GM21737 (cell line): ENCODE data around the gene KLRC1.
"Not testable (repeated sequence)": the region's sequence is repeated elsewhere in the genome, so short reads cannot be mapped to it uniquely, and the experiment has no call there.

Experiments used
- ATAC-seq: cut with Tn5 transposase; IDR thresholded peaks from one replicate; pipeline ENCODE4 v1.9.1; 2021; ENCODE audit warnings: mild to moderate bottlenecking, moderate library complexity; ENCODE audit not compliant: unreplicated experiment

The KLRC1 gene

GRCh38 chr12:10453156-10453555 lies at the start of gene KLRC1:
KLRC1 (minus strand) TSS chr12:10453377; CDS start chr12:10451156, 2,221 bp downstream.
- ATAC-seq, result no peak

- ATAC-seq, result no peak
Observed at GRCh38 chr12:10501030-10501429, 47.9 kb upstream of the KLRC1 start.

- ATAC-seq, result no peak
Observed at GRCh38 chr12:10498042-10498441, 44.9 kb upstream of the KLRC1 start.

- no peak for ATAC-seq
Observed at GRCh38 chr12:10497602-10498001, 44.4 kb upstream of the KLRC1 start.

- ATAC-seq, result no peak
Observed at GRCh38 chr12:10491766-10492165, 38.6 kb upstream of the KLRC1 start.

- not testable (repeated sequence) for ATAC-seq
Observed at GRCh38 chr12:10487328-10487727, 34.2 kb upstream of the KLRC1 start.

- ATAC-seq, result not testable (repeated sequence)
Observed at GRCh38 chr12:10481901-10482300, 28.7 kb upstream of the KLRC1 start.

- not testable (repeated sequence) for ATAC-seq
Observed at GRCh38 chr12:10472808-10473207, 19.6 kb upstream of the KLRC1 start.

GRCh38 chr12:10469701-10470100 lies 16.5 kb upstream of the KLRC1 start:
- no peak for ATAC-seq

- no peak for ATAC-seq
Observed at GRCh38 chr12:10466311-10466710, 13.1 kb upstream of the KLRC1 start.

- no peak for ATAC-seq
Observed at GRCh38 chr12:10457760-10458159, 4.6 kb upstream of the KLRC1 start.

GRCh38 chr12:10456856-10457255 lies 3.7 kb upstream of the KLRC1 start:
- ATAC-seq, result no peak

- no peak for ATAC-seq
Observed at GRCh38 chr12:10455766-10456165, 2.6 kb upstream of the KLRC1 start.

GRCh38 chr12:10454531-10454930 lies 1.4 kb upstream of the KLRC1 start:
- no peak for ATAC-seq

- ATAC-seq, result no peak
Observed at GRCh38 chr12:10448236-10448635, 4.9 kb downstream of the KLRC1 start.

GRCh38 chr12:10446052-10446451 lies 7.1 kb downstream of the KLRC1 start:
- not testable (repeated sequence) for ATAC-seq

GRCh38 chr12:10441144-10441543 lies 12.0 kb downstream of the KLRC1 start:
- ATAC-seq, result not testable (repeated sequence)

GRCh38 chr12:10439608-10440274 lies 13.4 kb downstream of the KLRC1 start:
- ATAC-seq, result not testable (repeated sequence)

- not testable (repeated sequence) for ATAC-seq
Observed at GRCh38 chr12:10437601-10438000, 15.6 kb downstream of the KLRC1 start.

GRCh38 chr12:10435816-10436215 lies 17.4 kb downstream of the KLRC1 start, which contains the start of gene KLRC2:
KLRC2 (minus strand) TSS chr12:10436010; CDS start chr12:10435986, 24 bp downstream.
- not testable (repeated sequence) for ATAC-seq

GRCh38 chr12:10430623-10431022 lies 22.6 kb downstream of the KLRC1 start:
- ATAC-seq, result not testable (repeated sequence)

GRCh38 chr12:10425938-10426337 lies 27.2 kb downstream of the KLRC1 start:
- ATAC-seq, result not testable (repeated sequence)
